Measurements from ENCODE around the gene PARN. TPM values are rescaled to one million over a fixed set of nuclear protein-coding genes. Genes with fewer than 3 reads are reported as not detected.

The PARN gene
- total and polyA plus RNA-seq, 4 donors: 12.3 to 44.4 (median 25.2) TPM

DNA sequence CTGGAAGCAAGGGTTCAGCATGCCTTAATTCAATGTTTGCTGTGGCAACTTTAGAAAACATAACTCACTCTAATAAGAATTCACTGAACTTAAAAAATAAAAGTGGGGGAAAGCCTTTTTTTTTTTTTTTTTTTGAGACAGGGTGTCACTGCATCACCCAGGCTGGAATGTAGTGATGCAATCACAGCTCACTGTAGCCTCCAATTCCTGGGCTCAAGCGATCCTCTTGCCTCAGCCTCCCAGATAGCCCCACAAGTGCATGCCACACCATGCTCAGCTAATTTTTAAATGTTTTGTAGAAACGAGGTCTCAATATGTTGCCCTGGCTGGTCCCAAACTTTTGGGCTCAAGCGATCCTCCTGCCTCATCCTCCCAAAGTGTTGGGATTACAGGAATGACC lies 243.9 kb downstream of the PARN start:
- Histone ChIP-seq H3K27ac (ENCODE audit: low read depth in 1 of 2, low read length in 1 of 2) (no peak overlapping the region), H3K27me3 (ENCODE audit: control insufficient read depth in 3 of 3, insufficient read depth in 3 of 3, low read length in 2 of 3) (no peaks in the 10 kb centered on the region), H3K4me1 (ENCODE audit: control insufficient read depth in 5 of 5, insufficient read depth in 5 of 5, low read length in 5 of 5) (no peaks in the 10 kb centered on the region), H3K36me3 (ENCODE audit: control insufficient read depth in 4 of 4, insufficient read depth in 4 of 4, low read length in 4 of 4) (no peaks in the 10 kb centered on the region), H3K9me3 (ENCODE audit: control insufficient read depth in 4 of 4, insufficient read depth in 3 of 4, low read length in 3 of 4) (peaks cover 0 to 2% (median 0%) of the 10 kb centered on the region in 4 donors), H3K9ac (ENCODE audit: insufficient read depth in 1 of 2, low read length in 2 of 2) (no peak overlapping the region), H3K4me3 (no peak overlapping the region)
- DNase-seq (no peak), ATAC-seq (ENCODE audit: insufficient read depth, low FRiP score) (no peak)
- 79 to 87% methylated on average over 3 of the region's 3 CpGs for WGBS, 2 donors
- TF ChIP-seq CTCF (IDR thresholded peaks at IDR 0.05; ENCODE audit: control extremely low read depth, extremely low read depth): no peak

Small RNA genes within 50 kb of the gene (small RNA-seq; reads per million reads assigned to genes)
- gene RN7SL274P (ENCODE audit: low replicate concordance) (not detected), gene RNU7-125P (ENCODE audit: low replicate concordance) (not detected)

Other genes starting within 250 kb of the PARN start
- gene BFAR, start 2.7 kb upstream of the PARN start, total RNA-seq: 10 to 100 TPM; 66.2 to 68.9 TPM
- 10 to 100 TPM; 48.4 to 74.2 TPM for gene BFAR, start 2.7 kb upstream of the PARN start, polyA plus RNA-seq
- gene PLA2G10, start 64.0 kb upstream of the PARN start, total RNA-seq: 1 to 10 TPM in 1 of 2 donors, under 1 TPM in 1; 0.40 to 5.6 TPM
- 10 to 100 TPM in 1 of 2 donors, 1 to 10 TPM in 1; 5.8 to 10.1 TPM for gene PLA2G10, start 64.0 kb upstream of the PARN start, polyA plus RNA-seq
- 1 to 10 TPM in 1 of 2 donors, not detected in 1; 1.0 TPM for gene NPIPA3, start 73.2 kb upstream of the PARN start, total RNA-seq
- 1 to 10 TPM in 1 of 2 donors, under 1 TPM in 1; 0.22 to 1.5 TPM for gene NPIPA3, start 73.2 kb upstream of the PARN start, polyA plus RNA-seq
- 1 to 10 TPM; 1.7 to 2.7 TPM for gene NPIPA2, start 112.3 kb upstream of the PARN start, total RNA-seq
- gene NPIPA2, start 112.3 kb upstream of the PARN start, polyA plus RNA-seq: 1 to 10 TPM in 1 of 2 donors, under 1 TPM in 1; 0.68 to 3.0 TPM
- 10 to 100 TPM; 39.6 to 90.8 TPM for gene NOMO1, start 203.5 kb upstream of the PARN start, total RNA-seq
- 10 to 100 TPM; 21.2 to 45.1 TPM for gene NOMO1, start 203.5 kb upstream of the PARN start, polyA plus RNA-seq

Measured in lung (tissue), 13 donors.